IPS-18a (cell line): ENCODE data around the gene DNAH1.

Source experiments
- H3K27ac ChIP-seq: one replicate; pipeline ENCODE4 v1.5.1; 2013; ENCODE audit warnings: low read length
- H3K27me3 ChIP-seq: one replicate; pipeline ENCODE4 v1.6.1; 2013; ENCODE audit warnings: mild to moderate bottlenecking, low read length; ENCODE audit not compliant: control insufficient read depth, insufficient read depth
- H3K36me3 ChIP-seq: one replicate; pipeline ENCODE4 v1.6.1; 2013; ENCODE audit warnings: low read depth, low read length; ENCODE audit not compliant: control insufficient read depth
- H3K4me1 ChIP-seq: one replicate; pipeline ENCODE4 v1.6.1; 2013; ENCODE audit warnings: low read depth, low read length; ENCODE audit not compliant: control insufficient read depth
- H3K4me3 ChIP-seq: one replicate; pipeline ENCODE4 v1.5.1; 2013; ENCODE audit warnings: low read length
- H3K9ac ChIP-seq: one replicate; pipeline ENCODE4 v1.6.1; 2013; ENCODE audit warnings: mild to moderate bottlenecking, low read length, moderate library complexity
- H3K9me3 ChIP-seq: one replicate; pipeline ENCODE4 v1.6.1; 2013; ENCODE audit warnings: low read depth, low read length; ENCODE audit not compliant: control insufficient read depth

Gene DNAH1

DNA sequence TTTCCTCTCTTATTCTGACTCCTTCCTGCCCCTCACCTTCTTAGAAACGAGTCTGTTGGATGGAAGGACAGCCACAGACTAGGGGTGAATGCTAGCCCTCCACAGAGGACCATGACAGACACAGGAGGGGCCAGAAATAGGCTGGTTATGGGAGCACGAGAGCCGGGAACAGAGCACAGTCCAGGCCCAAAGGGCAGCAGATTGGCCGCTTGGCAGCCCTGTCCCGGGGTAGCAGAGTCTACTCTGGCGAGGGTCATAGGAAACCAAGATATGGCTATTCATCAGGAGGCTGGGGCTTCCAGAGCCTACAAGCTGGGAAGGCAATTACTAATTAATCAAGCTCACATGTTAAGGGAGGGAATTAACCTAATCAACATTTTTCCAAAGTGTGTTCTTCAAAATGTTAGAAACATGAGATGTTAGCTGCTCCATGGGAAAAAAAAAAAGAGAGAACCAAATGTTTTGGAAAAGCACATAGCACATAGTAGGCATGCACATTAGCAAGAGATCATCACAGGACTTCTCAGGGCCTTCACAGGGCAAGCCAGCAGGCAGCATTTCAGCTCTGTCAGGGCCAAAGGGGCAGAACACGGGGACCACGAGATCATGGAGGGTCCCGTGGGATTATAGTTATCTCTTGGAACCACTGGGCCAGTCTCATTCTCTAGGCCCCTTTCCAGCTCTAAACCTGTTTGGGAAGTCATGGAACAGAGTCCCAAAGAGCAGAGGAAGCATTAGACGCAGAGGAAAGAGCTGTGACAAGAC lies 115.5 kb downstream of the DNAH1 start:
- Histone ChIP-seq H3K9ac (no peak overlapping the region), H3K9me3 (no peaks in the 10 kb centered on the region), H3K4me3 (no peak overlapping the region), H3K4me1 (no peaks in the 10 kb centered on the region), H3K27ac (no peak overlapping the region), H3K27me3 (no peaks in the 10 kb centered on the region), H3K36me3 (no peaks in the 10 kb centered on the region)

DNA sequence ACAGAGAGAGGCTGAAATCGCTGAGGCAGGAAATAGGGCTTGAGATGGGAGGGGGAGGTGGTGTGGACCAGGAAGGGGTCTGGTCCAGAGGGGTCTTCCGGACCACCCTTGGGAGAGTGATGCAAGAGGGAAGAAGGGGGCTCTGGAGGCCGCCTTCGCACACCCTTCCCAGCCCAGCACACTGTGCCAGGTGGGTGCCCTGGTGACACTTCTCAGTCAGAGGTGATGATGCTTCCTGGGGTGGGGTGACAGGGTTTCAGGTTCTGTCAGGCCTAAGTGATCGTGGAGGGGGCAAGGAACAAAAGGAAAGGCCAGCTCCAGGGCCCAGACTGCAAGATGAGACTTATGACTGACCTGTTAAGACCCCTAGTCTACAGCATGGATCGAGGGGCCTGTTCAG lies 116.1 kb downstream of the DNAH1 start:
- no peak overlapping the region for H3K4me3 ChIP-seq
- no peak overlapping the region for H3K9ac ChIP-seq
- no peaks in the 10 kb centered on the region for H3K4me1 ChIP-seq
- no peak overlapping the region for H3K27ac ChIP-seq
- H3K36me3 ChIP-seq, result no peaks in the 10 kb centered on the region
- no peaks in the 10 kb centered on the region for H3K27me3 ChIP-seq
- no peaks in the 10 kb centered on the region for H3K9me3 ChIP-seq

DNA sequence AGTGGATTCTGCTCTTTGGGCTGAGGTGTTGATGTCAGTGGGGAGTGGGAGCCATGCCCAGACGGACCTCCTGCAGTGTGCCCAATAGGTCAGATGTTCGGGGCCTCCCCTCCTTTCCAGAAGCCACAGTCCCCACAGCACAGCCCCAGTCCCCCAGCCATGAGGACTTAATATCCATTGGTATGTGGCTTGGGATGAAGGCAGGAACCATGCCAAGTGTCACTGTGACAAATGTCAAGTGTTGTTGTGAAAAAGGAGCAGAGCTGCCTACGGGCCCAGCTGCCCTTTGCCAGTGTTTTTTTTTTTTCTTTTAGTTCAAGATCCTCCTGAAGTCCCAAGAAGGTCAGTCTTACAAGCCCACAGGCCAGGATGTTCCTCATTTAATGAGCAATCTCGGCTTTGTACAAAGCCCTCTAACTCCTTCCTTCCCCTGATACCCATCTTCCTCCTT lies 116.6 kb downstream of the DNAH1 start:
- H3K4me3 ChIP-seq, result no peak overlapping the region
- H3K9me3 ChIP-seq, result no peaks in the 10 kb centered on the region
- H3K9ac ChIP-seq, result no peak overlapping the region
- no peak overlapping the region for H3K27ac ChIP-seq
- H3K27me3 ChIP-seq, result no peaks in the 10 kb centered on the region
- no peaks in the 10 kb centered on the region for H3K36me3 ChIP-seq
- H3K4me1 ChIP-seq, result no peaks in the 10 kb centered on the region

DNA sequence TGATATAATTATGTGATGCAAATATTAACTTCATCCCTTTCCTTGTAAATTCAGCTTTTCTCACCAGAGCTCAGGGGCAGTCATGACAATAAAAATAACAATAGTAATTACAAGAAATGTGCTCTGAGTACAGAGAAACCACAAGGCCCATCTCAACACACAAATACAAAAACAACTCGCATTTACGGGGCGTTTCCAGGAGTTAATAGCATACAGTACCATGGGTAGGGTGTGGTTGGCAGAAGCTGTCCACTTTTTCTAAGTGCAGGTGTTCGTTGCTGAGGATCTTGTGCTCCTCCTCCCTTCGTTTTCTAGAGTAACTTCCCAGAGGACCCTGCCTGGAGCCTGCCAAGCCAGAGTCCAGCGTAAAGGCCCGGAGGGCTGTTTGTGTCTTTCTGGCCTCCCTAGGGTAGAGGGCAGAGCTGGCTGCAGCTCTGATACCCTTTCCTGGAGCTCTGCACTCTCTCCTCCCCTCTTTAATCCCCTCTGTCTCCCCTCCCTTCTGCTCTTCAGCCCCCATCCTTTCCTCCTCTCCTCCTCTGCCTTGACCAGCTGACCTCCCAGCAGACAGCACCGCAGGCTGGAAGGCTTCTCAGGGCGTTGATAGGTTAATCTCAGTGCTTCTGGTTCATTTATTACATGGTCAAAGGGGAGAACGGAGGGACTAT lies 117.3 kb downstream of the DNAH1 start:
- Histone ChIP-seq H3K27me3 (no peaks in the 10 kb centered on the region), H3K9me3 (no peaks in the 10 kb centered on the region), H3K36me3 (no peaks in the 10 kb centered on the region), H3K27ac (no peak overlapping the region), H3K9ac (no peak overlapping the region), H3K4me3 (no peak overlapping the region), H3K4me1 (no peaks in the 10 kb centered on the region)

DNA sequence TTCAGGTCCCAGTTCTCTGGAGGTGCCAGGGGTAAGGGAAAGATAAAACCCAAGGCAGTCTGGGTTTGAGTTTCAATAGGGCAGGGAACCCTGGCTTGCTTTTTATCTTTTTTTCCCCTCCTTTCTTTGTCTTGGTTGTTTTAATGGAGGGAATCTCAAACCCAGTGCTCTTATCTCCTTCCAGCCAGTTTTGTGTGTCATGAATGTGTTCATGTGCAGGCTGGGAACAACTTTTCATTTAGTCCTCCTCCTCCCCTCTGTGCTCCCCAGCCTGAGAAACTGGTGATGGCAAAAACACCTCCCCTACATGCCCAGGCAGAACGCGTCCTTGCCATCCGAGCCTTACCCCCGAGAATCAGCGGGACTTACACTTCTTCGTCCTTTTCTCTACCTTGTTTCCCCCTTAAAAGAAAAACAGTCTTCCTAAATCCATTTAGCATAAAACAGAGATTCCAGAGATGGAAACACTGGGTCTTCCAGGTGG lies 117.9 kb downstream of the DNAH1 start:
- H3K4me3 ChIP-seq, result no peak overlapping the region
- no peaks in the 10 kb centered on the region for H3K36me3 ChIP-seq
- no peaks in the 10 kb centered on the region for H3K9me3 ChIP-seq
- no peak overlapping the region for H3K9ac ChIP-seq
- no peaks in the 10 kb centered on the region for H3K4me1 ChIP-seq
- H3K27ac ChIP-seq, result no peak overlapping the region
- H3K27me3 ChIP-seq, result no peaks in the 10 kb centered on the region

DNA sequence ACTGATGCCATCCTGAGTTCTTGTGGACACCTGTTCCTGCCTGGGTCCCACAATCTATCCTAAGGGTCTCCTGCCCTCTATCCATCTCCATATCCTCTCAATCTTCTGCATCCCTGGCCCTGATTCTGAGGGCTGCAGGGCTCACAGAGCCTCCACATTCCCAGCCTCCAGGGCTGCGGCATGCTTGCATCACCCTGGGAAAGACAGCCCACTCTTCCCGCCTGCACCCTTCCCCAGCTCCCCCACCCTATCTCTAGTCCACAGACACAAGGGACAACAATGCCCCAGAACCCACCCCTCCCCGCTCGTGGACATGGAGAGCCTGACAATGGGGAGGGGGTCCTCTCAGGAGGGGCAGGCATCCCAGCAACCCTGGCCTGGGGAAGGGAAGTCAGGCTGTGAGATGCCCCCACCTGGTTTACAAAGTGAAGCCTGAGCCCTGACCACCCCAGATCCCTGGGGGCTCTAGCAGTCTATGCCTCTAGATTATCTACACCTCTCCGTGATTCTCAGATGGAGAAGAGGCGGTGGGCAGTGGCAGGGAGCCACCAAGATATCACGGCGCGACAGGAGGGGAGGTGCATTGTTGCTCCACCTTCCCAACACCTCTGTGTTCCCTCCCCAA lies 118.5 kb downstream of the DNAH1 start:
- Histone ChIP-seq H3K27ac (no peak overlapping the region), H3K4me3 (no peak overlapping the region), H3K27me3 (no peaks in the 10 kb centered on the region), H3K4me1 (no peaks in the 10 kb centered on the region), H3K36me3 (no peaks in the 10 kb centered on the region), H3K9me3 (no peaks in the 10 kb centered on the region), H3K9ac (no peak overlapping the region)

GRCh38 chr3:52435246-52436101 lies 119.4 kb downstream of the DNAH1 start:
- H3K36me3 ChIP-seq, result no peaks in the 10 kb centered on the region
- no peak overlapping the region for H3K4me3 ChIP-seq
- no peaks in the 10 kb centered on the region for H3K27me3 ChIP-seq
- H3K4me1 ChIP-seq, result no peaks in the 10 kb centered on the region
- no peak overlapping the region for H3K27ac ChIP-seq
- no peaks in the 10 kb centered on the region for H3K9me3 ChIP-seq
- H3K9ac ChIP-seq, result no peak overlapping the region

DNA sequence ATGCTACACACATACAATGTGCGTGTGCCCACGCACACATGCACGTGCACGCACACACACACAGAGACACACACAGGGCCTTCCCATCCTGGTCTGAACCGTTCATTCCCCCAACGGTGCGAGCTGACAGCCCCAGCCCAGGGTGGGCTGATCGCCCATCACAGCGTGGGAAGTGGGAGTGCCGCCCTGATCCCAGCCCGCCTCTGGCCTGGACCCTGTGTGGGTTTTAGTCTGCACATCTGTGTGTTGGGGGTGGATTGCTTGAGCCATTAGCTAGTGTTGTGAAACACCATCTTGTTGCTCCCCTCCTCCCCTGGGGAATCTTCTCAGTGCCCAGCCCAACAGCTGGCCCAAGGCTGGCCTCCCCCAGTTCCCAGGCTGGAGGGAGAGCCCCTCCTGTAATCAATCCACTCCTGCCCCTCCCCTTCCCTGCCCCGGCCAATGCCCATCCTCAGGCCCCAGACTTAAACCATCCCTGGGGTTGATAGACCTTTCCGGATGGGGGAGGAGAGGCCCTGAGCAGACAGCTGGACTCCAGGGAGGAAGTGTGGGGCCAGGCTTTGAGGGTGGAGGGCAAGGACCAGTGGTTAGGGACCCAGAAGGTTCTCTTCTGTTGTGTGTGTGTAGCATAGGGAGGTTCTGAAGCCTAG lies 120.5 kb downstream of the DNAH1 start:
- H3K4me3 ChIP-seq, result no peak overlapping the region
- H3K27ac ChIP-seq, result no peak overlapping the region
- no peak overlapping the region for H3K9ac ChIP-seq
- H3K4me1 ChIP-seq, result no peaks in the 10 kb centered on the region
- H3K36me3 ChIP-seq, result no peaks in the 10 kb centered on the region
- H3K9me3 ChIP-seq, result no peaks in the 10 kb centered on the region
- H3K27me3 ChIP-seq, result no peaks in the 10 kb centered on the region

DNA sequence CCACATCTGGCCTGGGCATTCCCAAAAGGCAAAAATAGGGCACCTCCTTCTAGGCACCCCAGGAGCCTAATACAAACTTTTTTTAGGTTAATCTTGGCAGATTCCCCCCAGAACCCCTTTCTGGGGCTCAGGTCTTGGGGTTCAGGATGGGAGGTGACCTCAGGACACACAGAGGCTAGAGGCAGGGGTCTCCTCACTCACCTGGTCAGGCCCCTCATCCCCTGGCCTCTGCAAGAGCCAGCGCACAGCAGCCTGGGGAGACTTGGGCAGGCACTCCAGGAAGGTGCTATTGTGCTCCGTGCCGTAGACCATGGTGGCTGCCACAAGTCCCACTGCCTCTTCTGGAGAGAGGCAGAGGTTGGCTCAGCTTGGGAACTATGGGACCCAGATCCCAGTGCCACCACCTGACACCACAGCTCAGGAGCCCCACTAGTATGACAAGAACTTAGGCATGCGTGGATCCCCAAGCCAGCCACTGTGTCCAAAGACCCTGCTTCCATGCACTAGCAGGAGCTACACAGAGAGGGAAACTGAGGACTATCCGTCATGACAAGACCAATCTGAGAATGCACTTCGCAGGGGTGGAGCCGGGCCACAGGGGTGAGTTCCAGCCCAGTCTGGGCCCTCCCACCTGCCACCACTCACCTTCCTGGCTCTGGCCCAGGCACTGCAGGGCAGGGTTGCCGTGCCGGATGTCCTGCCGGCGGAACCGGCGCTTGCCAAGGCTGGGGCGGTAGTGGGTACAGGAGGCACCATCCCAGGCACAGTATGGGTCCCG lies 121.4 kb downstream of the DNAH1 start:
- Histone ChIP-seq H3K9me3 (no peaks in the 10 kb centered on the region), H3K9ac (no peak overlapping the region), H3K4me1 (no peaks in the 10 kb centered on the region), H3K36me3 (no peaks in the 10 kb centered on the region), H3K4me3 (no peak overlapping the region), H3K27me3 (no peaks in the 10 kb centered on the region), H3K27ac (no peak overlapping the region)

DNA sequence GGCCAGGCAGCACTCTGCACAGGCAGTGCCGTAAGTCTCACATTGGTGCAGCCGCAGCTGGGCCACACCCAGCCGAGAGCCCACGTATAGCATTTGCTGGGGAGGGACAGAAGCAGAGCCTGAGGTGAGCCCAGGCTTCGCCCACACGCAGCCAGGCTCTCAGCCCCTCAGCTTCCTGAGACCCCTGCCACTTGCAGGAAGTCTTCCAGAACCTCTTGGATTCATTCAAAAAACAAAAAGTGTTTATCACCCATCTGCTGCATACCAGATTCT lies 121.9 kb downstream of the DNAH1 start:
- Histone ChIP-seq H3K9ac (no peak overlapping the region), H3K4me1 (no peaks in the 10 kb centered on the region), H3K27me3 (no peaks in the 10 kb centered on the region), H3K4me3 (no peak overlapping the region), H3K27ac (no peak overlapping the region), H3K36me3 (no peaks in the 10 kb centered on the region), H3K9me3 (no peaks in the 10 kb centered on the region)
